GM23338 (cell line): ENCODE data around the gene RGL2.

Experiments
- CREB1 ChIP-seq: fragments of 250-450 bp; sonication (Bioruptor Pico); IDR thresholded peaks from 2 replicates; pipeline ENCODE4 v1.5.0; 2020; ENCODE audit warnings: low read depth, mild to moderate bottlenecking, moderate library complexity
- CTCF ChIP-seq, 2 experiments: fragments of 200-600 bp in 1 of 2; sonication (generic) in 1 of 2; conservative IDR thresholded peaks; 2 replicates each; pipeline versions ENCODE4 v1.5.1 to v1.6.1; 2016 to 2017; ENCODE audit warnings: antibody characterized with exemption in 2 of 2, low read depth in 2 of 2, mild to moderate bottlenecking in 2 of 2, moderate library complexity in 1 of 2
- EZH2 ChIP-seq: fragments of 200-600 bp; sonication (generic); IDR thresholded peaks from one replicate; pipeline ENCODE4 v1.8.0; 2017; ENCODE audit warnings: antibody characterized with exemption, mild to moderate bottlenecking, low read depth; ENCODE audit not compliant: unreplicated experiment
- EZH2phosphoT487 ChIP-seq: fragments of 200-600 bp; sonication (generic); IDR thresholded peaks from one replicate; pipeline ENCODE4 v1.8.1; 2018; ENCODE audit warnings: antibody characterized with exemption; ENCODE audit not compliant: unreplicated experiment
- JUNB ChIP-seq: IDR thresholded peaks from one replicate; pipeline ENCODE4 v1.6.1; 2016; ENCODE audit warnings: antibody characterized with exemption; ENCODE audit not compliant: unreplicated experiment
- POLR2AphosphoS5 ChIP-seq: IDR thresholded peaks from 2 replicates; pipeline ENCODE4 v1.6.1; 2016; ENCODE audit warnings: antibody characterized with exemption, low read depth
- REST ChIP-seq: IDR thresholded peaks from one replicate; pipeline ENCODE4 v1.6.1; 2018; ENCODE audit warnings: antibody characterized with exemption; ENCODE audit not compliant: unreplicated experiment
- STAT1 ChIP-seq: IDR thresholded peaks from one replicate; pipeline ENCODE4 v1.6.1; 2016; ENCODE audit warnings: antibody characterized with exemption; ENCODE audit not compliant: unreplicated experiment
- ZNF114 ChIP-seq: fragments of 250-450 bp; sonication (Bioruptor Pico); IDR thresholded peaks from 2 replicates; pipeline ENCODE4 v1.5.0; 2020; ENCODE audit warnings: mild to moderate bottlenecking, moderate library complexity
- ZNF331 ChIP-seq: fragments of 250-450 bp; sonication (Bioruptor Pico); IDR thresholded peaks from 2 replicates; pipeline ENCODE4 v1.5.0; 2020; ENCODE audit warnings: low read depth, mild to moderate bottlenecking, moderate library complexity
- TF ChIP-seq, protein P1 (sequence below): fragments of 250-450 bp; sonication (Bioruptor Pico); IDR thresholded peaks from 2 replicates; pipeline ENCODE4 v1.5.0; 2020; ENCODE audit warnings: mild to moderate bottlenecking, moderate library complexity
- TF ChIP-seq, protein P2 (sequence below): IDR thresholded peaks from 2 replicates; pipeline ENCODE4 v1.6.1; 2016; ENCODE audit warnings: antibody characterized with exemption

DNA sequence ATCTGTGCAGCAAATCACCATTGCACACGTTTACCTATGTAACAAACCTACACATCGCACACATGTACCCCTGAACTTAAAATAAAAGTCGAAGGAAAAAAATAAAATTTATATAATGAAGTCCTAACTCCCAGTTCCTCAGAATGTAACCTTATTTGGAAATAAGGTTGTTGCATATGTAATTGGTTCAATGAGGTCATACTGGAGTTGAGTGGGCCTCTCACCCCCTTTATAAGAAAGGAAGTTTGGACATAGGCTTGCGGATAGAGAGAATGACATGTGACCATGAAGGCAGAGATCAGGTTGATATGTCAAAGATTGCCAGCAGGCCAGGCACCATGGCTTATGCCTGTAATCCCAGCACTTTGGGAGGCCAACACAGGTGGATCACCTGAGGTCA is 34.9 kb upstream of the RGL2 start:
- TF ChIP-seq ZNF331 (CRISPR knock-in tag) (no peak), CTCF (conservative IDR thresholded peaks at IDR 0.05; ENCODE audit: low read depth in 2 of 2) (no peak), EZH2 (no peak), POLR2AphosphoS5 (no peak), EZH2phosphoT487 (no peak), REST (no peak), CREB1 (CRISPR knock-in tag) (no peak), JUNB (no peak), STAT1 (no peak), ZNF114 (no peak)
- TF ChIP-seq, protein P1, sequence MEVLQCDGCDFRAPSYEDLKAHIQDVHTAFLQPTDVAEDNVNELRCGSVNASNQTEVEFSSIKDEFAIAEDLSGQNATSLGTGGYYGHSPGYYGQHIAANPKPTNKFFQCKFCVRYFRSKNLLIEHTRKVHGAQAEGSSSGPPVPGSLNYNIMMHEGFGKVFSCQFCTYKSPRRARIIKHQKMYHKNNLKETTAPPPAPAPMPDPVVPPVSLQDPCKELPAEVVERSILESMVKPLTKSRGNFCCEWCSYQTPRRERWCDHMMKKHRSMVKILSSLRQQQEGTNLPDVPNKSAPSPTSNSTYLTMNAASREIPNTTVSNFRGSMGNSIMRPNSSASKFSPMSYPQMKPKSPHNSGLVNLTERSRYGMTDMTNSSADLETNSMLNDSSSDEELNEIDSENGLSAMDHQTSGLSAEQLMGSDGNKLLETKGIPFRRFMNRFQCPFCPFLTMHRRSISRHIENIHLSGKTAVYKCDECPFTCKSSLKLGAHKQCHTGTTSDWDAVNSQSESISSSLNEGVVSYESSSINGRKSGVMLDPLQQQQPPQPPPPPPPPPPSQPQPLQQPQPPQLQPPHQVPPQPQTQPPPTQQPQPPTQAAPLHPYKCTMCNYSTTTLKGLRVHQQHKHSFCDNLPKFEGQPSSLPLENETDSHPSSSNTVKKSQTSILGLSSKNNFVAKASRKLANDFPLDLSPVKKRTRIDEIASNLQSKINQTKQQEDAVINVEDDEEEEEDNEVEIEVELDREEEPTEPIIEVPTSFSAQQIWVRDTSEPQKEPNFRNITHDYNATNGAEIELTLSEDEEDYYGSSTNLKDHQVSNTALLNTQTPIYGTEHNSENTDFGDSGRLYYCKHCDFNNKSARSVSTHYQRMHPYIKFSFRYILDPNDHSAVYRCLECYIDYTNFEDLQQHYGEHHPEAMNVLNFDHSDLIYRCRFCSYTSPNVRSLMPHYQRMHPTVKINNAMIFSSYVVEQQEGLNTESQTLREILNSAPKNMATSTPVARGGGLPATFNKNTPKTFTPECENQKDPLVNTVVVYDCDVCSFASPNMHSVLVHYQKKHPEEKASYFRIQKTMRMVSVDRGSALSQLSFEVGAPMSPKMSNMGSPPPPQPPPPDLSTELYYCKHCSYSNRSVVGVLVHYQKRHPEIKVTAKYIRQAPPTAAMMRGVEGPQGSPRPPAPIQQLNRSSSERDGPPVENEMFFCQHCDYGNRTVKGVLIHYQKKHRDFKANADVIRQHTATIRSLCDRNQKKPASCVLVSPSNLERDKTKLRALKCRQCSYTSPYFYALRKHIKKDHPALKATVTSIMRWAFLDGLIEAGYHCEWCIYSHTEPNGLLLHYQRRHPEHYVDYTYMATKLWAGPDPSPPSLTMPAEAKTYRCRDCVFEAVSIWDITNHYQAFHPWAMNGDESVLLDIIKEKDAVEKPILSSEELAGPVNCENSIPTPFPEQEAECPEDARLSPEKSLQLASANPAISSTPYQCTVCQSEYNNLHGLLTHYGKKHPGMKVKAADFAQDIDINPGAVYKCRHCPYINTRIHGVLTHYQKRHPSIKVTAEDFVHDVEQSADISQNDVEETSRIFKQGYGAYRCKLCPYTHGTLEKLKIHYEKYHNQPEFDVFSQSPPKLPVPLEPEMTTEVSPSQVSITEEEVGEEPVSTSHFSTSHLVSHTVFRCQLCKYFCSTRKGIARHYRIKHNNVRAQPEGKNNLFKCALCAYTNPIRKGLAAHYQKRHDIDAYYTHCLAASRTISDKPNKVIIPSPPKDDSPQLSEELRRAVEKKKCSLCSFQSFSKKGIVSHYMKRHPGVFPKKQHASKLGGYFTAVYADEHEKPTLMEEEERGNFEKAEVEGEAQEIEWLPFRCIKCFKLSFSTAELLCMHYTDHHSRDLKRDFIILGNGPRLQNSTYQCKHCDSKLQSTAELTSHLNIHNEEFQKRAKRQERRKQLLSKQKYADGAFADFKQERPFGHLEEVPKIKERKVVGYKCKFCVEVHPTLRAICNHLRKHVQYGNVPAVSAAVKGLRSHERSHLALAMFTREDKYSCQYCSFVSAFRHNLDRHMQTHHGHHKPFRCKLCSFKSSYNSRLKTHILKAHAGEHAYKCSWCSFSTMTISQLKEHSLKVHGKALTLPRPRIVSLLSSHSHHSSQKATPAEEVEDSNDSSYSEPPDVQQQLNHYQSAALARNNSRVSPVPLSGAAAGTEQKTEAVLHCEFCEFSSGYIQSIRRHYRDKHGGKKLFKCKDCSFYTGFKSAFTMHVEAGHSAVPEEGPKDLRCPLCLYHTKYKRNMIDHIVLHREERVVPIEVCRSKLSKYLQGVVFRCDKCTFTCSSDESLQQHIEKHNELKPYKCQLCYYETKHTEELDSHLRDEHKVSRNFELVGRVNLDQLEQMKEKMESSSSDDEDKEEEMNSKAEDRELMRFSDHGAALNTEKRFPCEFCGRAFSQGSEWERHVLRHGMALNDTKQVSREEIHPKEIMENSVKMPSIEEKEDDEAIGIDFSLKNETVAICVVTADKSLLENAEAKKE (CRISPR knock-in tag) = no peak
- TF ChIP-seq, protein P2, sequence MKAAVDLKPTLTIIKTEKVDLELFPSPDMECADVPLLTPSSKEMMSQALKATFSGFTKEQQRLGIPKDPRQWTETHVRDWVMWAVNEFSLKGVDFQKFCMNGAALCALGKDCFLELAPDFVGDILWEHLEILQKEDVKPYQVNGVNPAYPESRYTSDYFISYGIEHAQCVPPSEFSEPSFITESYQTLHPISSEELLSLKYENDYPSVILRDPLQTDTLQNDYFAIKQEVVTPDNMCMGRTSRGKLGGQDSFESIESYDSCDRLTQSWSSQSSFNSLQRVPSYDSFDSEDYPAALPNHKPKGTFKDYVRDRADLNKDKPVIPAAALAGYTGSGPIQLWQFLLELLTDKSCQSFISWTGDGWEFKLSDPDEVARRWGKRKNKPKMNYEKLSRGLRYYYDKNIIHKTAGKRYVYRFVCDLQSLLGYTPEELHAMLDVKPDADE = no peak
